ENCODE measurements around the gene PIAS1.

The PIAS1 gene

DNA sequence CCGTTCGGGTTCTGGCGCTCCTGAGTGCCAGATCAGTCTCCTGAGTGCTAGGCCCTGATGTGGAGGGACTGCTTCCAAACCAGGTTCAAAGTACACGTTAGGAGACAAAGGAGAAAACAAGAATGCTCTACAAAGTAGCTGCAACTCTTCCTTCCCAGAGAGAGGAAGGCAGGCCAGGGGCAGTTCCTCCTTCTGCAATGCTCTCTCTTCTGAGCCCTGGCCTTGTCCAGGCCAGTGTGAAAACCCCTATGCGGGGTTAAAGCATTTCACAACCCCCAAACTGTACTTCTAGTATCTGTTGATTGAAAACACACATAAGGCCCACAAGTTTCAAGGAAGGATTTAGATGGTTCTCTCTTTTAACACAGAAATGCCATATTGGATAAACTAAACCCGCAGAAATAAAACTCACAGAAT is 160.7 kb downstream of the PIAS1 start:
- Histone ChIP-seq H3K27ac (no peak overlapping the region), H3K4me1 (ENCODE audit: low read depth, poor library complexity, severe bottlenecking) (no peaks in the 10 kb centered on the region), H3K4me2 (no peak overlapping the region), H3K79me2 (ENCODE audit: insufficient read depth, low read depth) (peaks cover 48% of the 10 kb centered on the region), H3K27me3 (ENCODE audit: insufficient read depth, low read depth) (no peaks in the 10 kb centered on the region), H2AFZ (ENCODE audit: low read depth) (no peak overlapping the region), H3K4me3 (IDR thresholded peaks at IDR 0.05; ENCODE audit: insufficient read depth, low read depth, low read length) (no peak overlapping the region), H4K20me1 (ENCODE audit: insufficient read depth) (peaks cover 12% of the 10 kb centered on the region; the same call in 1 of the 2 replicates), H3K36me3 (ENCODE audit: insufficient read depth) (peaks cover 2% of the 10 kb centered on the region; the same call in 1 of the 2 replicates), H3K9ac (no peak overlapping the region)
- TF ChIP-seq, protein P1, sequence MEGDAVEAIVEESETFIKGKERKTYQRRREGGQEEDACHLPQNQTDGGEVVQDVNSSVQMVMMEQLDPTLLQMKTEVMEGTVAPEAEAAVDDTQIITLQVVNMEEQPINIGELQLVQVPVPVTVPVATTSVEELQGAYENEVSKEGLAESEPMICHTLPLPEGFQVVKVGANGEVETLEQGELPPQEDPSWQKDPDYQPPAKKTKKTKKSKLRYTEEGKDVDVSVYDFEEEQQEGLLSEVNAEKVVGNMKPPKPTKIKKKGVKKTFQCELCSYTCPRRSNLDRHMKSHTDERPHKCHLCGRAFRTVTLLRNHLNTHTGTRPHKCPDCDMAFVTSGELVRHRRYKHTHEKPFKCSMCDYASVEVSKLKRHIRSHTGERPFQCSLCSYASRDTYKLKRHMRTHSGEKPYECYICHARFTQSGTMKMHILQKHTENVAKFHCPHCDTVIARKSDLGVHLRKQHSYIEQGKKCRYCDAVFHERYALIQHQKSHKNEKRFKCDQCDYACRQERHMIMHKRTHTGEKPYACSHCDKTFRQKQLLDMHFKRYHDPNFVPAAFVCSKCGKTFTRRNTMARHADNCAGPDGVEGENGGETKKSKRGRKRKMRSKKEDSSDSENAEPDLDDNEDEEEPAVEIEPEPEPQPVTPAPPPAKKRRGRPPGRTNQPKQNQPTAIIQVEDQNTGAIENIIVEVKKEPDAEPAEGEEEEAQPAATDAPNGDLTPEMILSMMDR (conservative IDR thresholded peaks at IDR 0.05; ENCODE audit: low read depth, low read length), result no peak

DNA sequence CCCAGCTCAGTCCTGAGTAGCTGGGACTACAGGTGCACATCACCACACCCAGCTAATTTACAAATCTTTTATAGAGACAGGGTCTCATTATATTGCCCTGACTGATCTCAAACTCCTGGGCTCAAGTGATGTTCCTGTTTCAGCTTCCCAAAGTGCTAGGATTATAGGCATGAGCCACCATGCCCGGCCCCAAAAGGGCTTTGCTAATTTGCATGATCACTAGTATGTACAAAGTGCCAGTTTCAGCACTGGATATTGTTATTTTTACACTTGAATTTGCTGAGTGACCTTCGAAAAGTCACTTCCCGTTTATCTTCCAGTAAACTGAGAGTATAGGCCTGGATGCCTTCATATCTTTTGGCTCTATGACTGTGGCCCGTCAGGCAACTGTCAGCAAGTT is 163.2 kb downstream of the PIAS1 start:
- Histone ChIP-seq H3K27ac (no peak overlapping the region), H3K9ac (no peak overlapping the region), H3K36me3 (ENCODE audit: insufficient read depth) (peaks cover 2% of the 10 kb centered on the region; the same call in 1 of the 2 replicates), H3K4me2 (no peak overlapping the region), H2AFZ (ENCODE audit: low read depth) (no peak overlapping the region), H3K4me3 (IDR thresholded peaks at IDR 0.05; ENCODE audit: insufficient read depth, low read depth, low read length) (no peak overlapping the region), H4K20me1 (ENCODE audit: insufficient read depth) (peaks cover 12% of the 10 kb centered on the region; the same call in 1 of the 2 replicates), H3K4me1 (ENCODE audit: low read depth, poor library complexity, severe bottlenecking) (no peaks in the 10 kb centered on the region), H3K79me2 (ENCODE audit: insufficient read depth, low read depth) (peaks cover 57% of the 10 kb centered on the region), H3K27me3 (ENCODE audit: insufficient read depth, low read depth) (no peaks in the 10 kb centered on the region)
- TF ChIP-seq, protein P1 (conservative IDR thresholded peaks at IDR 0.05; ENCODE audit: low read depth, low read length), result no peak

DNA sequence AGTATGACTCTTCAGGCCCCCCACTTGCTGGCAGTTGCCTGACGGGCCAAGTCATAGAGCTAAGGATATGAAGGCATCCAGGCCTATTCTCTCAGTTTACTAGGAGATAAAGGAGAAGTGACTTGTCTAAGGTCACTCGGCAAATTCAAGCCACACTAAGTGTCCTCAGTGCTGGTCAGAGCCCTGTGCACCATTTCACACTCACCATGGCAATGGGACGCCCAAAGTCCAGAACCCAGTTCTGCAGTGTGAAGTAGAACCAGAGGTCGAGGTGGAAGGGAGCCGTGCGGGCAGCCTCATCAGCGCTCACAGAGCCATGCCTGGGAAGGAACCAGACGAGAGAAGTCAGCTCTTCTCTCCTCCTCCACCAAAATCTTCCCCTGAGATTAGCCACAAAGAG is 164.2 kb downstream of the PIAS1 start:
- H3K27ac ChIP-seq, result no peak overlapping the region
- H3K27me3 ChIP-seq (ENCODE audit: insufficient read depth, low read depth), result no peaks in the 10 kb centered on the region
- no peak overlapping the region for H3K4me2 ChIP-seq
- peaks cover 2% of the 10 kb centered on the region; the same call in 1 of the 2 replicates for H3K36me3 ChIP-seq (ENCODE audit: insufficient read depth)
- H3K9ac ChIP-seq, result no peak overlapping the region
- peaks cover 63% of the 10 kb centered on the region for H3K79me2 ChIP-seq (ENCODE audit: insufficient read depth, low read depth)
- TF ChIP-seq, protein P1 (conservative IDR thresholded peaks at IDR 0.05; ENCODE audit: low read depth, low read length), result no peak
- no peak overlapping the region for H3K4me3 ChIP-seq (IDR thresholded peaks at IDR 0.05; ENCODE audit: insufficient read depth, low read depth, low read length)
- H3K4me1 ChIP-seq (ENCODE audit: low read depth, poor library complexity, severe bottlenecking), result peaks cover under 1% of the 10 kb centered on the region
- no peak overlapping the region for H2AFZ ChIP-seq (ENCODE audit: low read depth)
- H4K20me1 ChIP-seq (ENCODE audit: insufficient read depth), result peaks cover 12% of the 10 kb centered on the region; the same call in 1 of the 2 replicates

DNA sequence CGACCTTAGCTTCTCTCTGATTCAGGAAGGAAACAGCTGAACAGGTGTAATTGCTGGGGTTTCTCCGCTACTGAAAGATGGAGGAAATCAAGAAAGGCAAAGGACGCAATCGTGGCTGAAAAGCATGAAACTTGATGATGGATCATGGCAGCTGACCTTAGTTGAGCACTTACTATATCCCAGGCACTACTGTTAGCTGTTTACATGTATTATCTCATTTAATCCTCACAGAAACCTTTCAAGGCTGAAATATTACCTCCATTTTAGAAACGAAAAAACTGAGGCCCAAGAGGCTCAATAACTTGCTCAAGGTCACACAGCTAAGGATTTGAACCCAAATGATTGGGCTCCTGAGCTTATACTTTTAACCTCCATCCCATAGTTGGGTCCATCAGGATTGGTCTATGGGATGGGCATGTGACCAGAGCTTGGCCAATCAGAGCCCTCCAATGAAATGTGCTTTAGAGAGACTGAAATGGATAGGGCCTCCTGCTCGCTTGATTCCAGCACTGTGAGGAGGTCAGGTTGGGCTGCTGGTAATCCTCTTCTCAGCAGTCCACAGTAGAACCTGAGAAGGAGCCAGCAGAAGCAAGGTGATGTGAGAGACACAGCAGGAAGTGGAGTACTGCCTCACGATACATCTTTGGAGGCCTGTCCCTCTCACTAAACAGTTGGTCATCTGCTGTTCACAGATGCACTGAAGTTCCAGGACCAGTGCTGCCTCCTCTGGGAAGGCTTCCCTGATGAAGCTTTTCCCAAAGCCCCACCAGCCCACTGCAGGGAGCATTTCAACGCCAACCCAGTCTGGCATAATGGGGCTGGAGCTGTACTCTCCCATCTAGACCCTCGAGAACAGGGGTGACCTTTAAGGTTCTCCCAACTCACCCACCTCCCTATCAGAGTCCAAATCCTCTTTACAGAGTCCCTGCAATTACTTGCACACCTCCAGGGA is 165.0 kb downstream of the PIAS1 start:
- Histone ChIP-seq H3K36me3 (ENCODE audit: insufficient read depth) (peaks cover 2% of the 10 kb centered on the region; the same call in 1 of the 2 replicates), H3K79me2 (ENCODE audit: insufficient read depth, low read depth) (peaks cover 71% of the 10 kb centered on the region), H3K4me3 (IDR thresholded peaks at IDR 0.05; ENCODE audit: insufficient read depth, low read depth, low read length) (no peak overlapping the region), H2AFZ (ENCODE audit: low read depth) (no peak overlapping the region), H3K27ac (no peak overlapping the region), H3K4me2 (no peak overlapping the region), H3K9ac (no peak overlapping the region), H4K20me1 (ENCODE audit: insufficient read depth) (peaks cover 12% of the 10 kb centered on the region; the same call in 1 of the 2 replicates), H3K27me3 (ENCODE audit: insufficient read depth, low read depth) (no peaks in the 10 kb centered on the region), H3K4me1 (ENCODE audit: low read depth, poor library complexity, severe bottlenecking) (peaks cover 8% of the 10 kb centered on the region)
- TF ChIP-seq, protein P1 (conservative IDR thresholded peaks at IDR 0.05; ENCODE audit: low read depth, low read length), result no peak
